ENCODE results near the gene TAMALIN.

Gene TAMALIN

DNA sequence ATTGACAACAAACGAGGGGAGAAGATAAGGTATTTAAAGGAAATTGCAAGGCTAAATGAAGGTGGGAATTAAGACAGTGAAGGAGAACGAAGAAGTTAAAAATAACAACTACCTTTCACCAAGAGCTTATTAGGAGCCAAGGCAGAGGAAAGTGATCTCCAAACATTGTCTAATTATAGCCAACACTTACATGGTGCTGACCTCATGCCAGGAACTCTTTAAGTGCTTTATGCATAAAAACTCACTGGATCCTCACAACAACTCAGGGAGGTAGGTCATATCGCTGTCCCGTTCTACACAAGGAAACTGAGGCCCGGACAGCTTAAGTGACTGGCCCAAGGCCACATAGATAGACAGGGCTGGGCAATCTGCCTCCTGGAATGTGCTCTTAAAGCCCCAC, 19.5 kb downstream of the TAMALIN start:
- TF ChIP-seq CEBPB (IDR thresholded peaks at IDR 0.05), result no peak
- TF ChIP-seq TEAD4 (IDR thresholded peaks at IDR 0.05), result no peak
- TF ChIP-seq RAD21 (IDR thresholded peaks at IDR 0.05; ENCODE audit: low read depth), result no peak
- no peak for TF ChIP-seq YY1 (IDR thresholded peaks at IDR 0.05; ENCODE audit: low read depth)
- TF ChIP-seq CREB1 (IDR thresholded peaks at IDR 0.05; ENCODE audit: low read depth), result no peak
- TF ChIP-seq FOXM1 (IDR thresholded peaks at IDR 0.05; ENCODE audit: borderline replicate concordance, low read depth), result no peak
- no peak for TF ChIP-seq EP300 (IDR thresholded peaks at IDR 0.05; ENCODE audit: borderline replicate concordance)
- TF ChIP-seq, protein P1, sequence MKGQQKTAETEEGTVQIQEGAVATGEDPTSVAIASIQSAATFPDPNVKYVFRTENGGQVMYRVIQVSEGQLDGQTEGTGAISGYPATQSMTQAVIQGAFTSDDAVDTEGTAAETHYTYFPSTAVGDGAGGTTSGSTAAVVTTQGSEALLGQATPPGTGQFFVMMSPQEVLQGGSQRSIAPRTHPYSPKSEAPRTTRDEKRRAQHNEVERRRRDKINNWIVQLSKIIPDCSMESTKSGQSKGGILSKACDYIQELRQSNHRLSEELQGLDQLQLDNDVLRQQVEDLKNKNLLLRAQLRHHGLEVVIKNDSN (IDR thresholded peaks at IDR 0.05), result no peak
- no peak for TF ChIP-seq TAF1 (IDR thresholded peaks at IDR 0.05; ENCODE audit: low read depth)
- TF ChIP-seq NFIC (IDR thresholded peaks at IDR 0.05), result no peak
- TF ChIP-seq, protein P2, sequence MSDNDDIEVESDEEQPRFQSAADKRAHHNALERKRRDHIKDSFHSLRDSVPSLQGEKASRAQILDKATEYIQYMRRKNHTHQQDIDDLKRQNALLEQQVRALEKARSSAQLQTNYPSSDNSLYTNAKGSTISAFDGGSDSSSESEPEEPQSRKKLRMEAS (IDR thresholded peaks at IDR 0.05), result no peak

DNA sequence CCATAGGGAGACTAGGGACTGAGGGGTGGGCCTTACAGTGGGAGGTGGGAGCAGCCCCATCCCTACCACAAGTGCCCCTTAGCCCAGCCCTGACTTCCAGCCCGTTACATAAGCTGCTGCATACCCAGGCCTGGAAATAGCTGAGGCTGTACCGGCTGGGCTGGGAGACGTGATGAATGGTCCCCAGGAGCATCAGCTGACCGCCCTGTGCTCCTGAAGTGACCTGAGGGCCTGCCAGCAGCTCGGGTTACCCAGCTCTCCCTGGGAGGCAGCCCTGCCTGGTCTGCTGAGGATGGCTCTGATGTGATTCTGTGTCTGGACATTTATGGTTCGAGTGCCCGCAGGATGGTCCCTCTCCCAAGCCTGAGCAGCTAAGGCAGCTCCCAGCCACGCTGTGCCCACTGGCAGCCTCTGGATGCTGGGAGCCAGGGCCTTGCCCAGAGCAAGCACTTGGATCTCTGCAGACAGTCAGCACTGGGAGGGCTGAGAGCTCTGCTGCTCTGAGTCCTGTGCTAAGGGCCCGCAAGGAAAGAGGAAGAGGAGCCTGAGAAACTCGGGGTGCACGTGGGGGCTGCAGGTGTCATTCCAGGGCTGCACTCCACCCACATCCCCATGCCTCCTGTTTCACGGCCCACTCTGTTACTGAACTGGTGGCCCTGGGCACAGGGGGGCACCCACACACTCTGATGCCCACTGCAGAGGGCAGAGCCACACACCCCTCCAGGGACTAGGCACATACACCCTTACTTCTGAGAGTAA, 20.5 kb downstream of the TAMALIN start:
- TF ChIP-seq EGR1 (IDR thresholded peaks at IDR 0.05) (no peak), RAD21 (IDR thresholded peaks at IDR 0.05; ENCODE audit: low read depth) (no peak)
- TF ChIP-seq, protein P1 (IDR thresholded peaks at IDR 0.05), result peak; percentile 60; the same call in 1 of the 2 replicates

DNA sequence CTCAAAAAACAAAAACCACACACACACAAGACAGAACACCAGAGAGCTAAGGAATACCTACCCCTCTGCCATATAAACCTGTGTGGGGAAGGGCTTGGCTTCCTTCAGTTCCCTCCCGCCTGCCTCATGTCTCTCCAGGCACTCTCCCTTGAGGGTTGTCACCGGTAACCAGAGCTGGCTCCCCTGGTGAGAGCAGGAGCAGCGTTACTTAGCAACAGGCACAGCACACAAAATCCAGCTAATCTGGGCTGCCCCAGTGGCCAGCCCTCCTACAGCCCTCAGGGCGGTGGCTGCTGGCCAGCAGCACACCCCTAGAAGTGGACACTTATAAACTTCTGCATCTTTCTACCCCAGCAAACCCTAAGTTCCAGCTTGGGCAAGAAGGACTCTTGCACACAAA, 22.9 kb downstream of the TAMALIN start:
- no peak for TF ChIP-seq FOXM1 (IDR thresholded peaks at IDR 0.05; ENCODE audit: borderline replicate concordance, low read depth)
- TF ChIP-seq YY1 (IDR thresholded peaks at IDR 0.05; ENCODE audit: low read depth), result no peak
- TF ChIP-seq NFIC (IDR thresholded peaks at IDR 0.05), result peak; percentile 69
- TF ChIP-seq, protein P3, sequence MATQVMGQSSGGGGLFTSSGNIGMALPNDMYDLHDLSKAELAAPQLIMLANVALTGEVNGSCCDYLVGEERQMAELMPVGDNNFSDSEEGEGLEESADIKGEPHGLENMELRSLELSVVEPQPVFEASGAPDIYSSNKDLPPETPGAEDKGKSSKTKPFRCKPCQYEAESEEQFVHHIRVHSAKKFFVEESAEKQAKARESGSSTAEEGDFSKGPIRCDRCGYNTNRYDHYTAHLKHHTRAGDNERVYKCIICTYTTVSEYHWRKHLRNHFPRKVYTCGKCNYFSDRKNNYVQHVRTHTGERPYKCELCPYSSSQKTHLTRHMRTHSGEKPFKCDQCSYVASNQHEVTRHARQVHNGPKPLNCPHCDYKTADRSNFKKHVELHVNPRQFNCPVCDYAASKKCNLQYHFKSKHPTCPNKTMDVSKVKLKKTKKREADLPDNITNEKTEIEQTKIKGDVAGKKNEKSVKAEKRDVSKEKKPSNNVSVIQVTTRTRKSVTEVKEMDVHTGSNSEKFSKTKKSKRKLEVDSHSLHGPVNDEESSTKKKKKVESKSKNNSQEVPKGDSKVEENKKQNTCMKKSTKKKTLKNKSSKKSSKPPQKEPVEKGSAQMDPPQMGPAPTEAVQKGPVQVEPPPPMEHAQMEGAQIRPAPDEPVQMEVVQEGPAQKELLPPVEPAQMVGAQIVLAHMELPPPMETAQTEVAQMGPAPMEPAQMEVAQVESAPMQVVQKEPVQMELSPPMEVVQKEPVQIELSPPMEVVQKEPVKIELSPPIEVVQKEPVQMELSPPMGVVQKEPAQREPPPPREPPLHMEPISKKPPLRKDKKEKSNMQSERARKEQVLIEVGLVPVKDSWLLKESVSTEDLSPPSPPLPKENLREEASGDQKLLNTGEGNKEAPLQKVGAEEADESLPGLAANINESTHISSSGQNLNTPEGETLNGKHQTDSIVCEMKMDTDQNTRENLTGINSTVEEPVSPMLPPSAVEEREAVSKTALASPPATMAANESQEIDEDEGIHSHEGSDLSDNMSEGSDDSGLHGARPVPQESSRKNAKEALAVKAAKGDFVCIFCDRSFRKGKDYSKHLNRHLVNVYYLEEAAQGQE (IDR thresholded peaks at IDR 0.05; ENCODE audit: low read depth), result peak; percentile 22; the same call in 1 of the 2 replicates
- TF ChIP-seq TEAD4 (IDR thresholded peaks at IDR 0.05), result 0 out of 2 replicates have a peak, but pooled peaks have one; percentile 33
- no peak for TF ChIP-seq TAF1 (IDR thresholded peaks at IDR 0.05; ENCODE audit: low read depth)
- TF ChIP-seq ZBTB7A (IDR thresholded peaks at IDR 0.05; ENCODE audit: low read depth), result 0 out of 2 replicates have a peak, but pooled peaks have one; percentile 53
- no peak for TF ChIP-seq EGR1 (IDR thresholded peaks at IDR 0.05)
- no peak for TF ChIP-seq CREB1 (IDR thresholded peaks at IDR 0.05; ENCODE audit: low read depth)
- TF ChIP-seq, protein P2 (IDR thresholded peaks at IDR 0.05), result peak; percentile 82
- TF ChIP-seq TCF12 (IDR thresholded peaks at IDR 0.05; ENCODE audit: low read depth), result no peak; the same call in 1 of the 2 replicates
- TF ChIP-seq, protein P1 (IDR thresholded peaks at IDR 0.05), result no peak
- 0 out of 2 replicates have a peak, but pooled peaks have one; percentile 53 for TF ChIP-seq EP300 (IDR thresholded peaks at IDR 0.05; ENCODE audit: borderline replicate concordance)
- TF ChIP-seq CEBPB (IDR thresholded peaks at IDR 0.05), result no peak
- TF ChIP-seq RAD21 (IDR thresholded peaks at IDR 0.05; ENCODE audit: low read depth), result no peak

DNA sequence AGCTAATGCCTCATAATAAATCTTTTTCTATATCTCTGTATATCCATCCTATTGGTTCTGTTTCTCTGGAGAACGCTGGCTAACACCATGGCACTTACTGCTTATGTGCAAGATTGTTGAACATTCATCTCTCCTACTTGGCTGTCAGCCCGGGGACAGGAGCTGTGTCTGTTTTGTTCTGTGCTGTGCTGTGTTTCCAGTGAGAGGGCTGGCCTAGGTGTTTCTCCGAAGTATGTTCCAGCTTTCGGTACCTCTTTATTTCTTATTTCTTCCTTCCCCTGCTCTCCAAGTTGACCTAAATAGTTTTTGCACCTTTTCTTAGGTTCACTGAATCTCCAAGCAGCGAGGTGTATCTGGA, 25.7 kb downstream of the TAMALIN start:
- TF ChIP-seq, protein P1 (IDR thresholded peaks at IDR 0.05), result no peak
- no peak for TF ChIP-seq TEAD4 (IDR thresholded peaks at IDR 0.05)
- TF ChIP-seq CREB1 (IDR thresholded peaks at IDR 0.05; ENCODE audit: low read depth), result no peak
- TF ChIP-seq, protein P3 (IDR thresholded peaks at IDR 0.05; ENCODE audit: low read depth), result no peak
- TF ChIP-seq EGR1 (IDR thresholded peaks at IDR 0.05), result no peak
- TF ChIP-seq CEBPB (IDR thresholded peaks at IDR 0.05), result no peak
- TF ChIP-seq EP300 (IDR thresholded peaks at IDR 0.05; ENCODE audit: borderline replicate concordance), result no peak
- TF ChIP-seq FOXM1 (IDR thresholded peaks at IDR 0.05; ENCODE audit: borderline replicate concordance, low read depth), result no peak
- no peak for TF ChIP-seq ZBTB7A (IDR thresholded peaks at IDR 0.05; ENCODE audit: low read depth)
- TF ChIP-seq NFIC (IDR thresholded peaks at IDR 0.05), result no peak
- no peak for TF ChIP-seq RAD21 (IDR thresholded peaks at IDR 0.05; ENCODE audit: low read depth)
- no peak for TF ChIP-seq TCF12 (IDR thresholded peaks at IDR 0.05; ENCODE audit: low read depth)
- TF ChIP-seq, protein P2 (IDR thresholded peaks at IDR 0.05), result no peak
- TF ChIP-seq TAF1 (IDR thresholded peaks at IDR 0.05; ENCODE audit: low read depth), result no peak
- no peak for TF ChIP-seq YY1 (IDR thresholded peaks at IDR 0.05; ENCODE audit: low read depth)
